ENCODE measurements around the gene MAP2.

GRCh38 chr2:209596262-209596661, 172.4 kb downstream of the MAP2 start:
- TF ChIP-seq EP300 (IDR thresholded peaks at IDR 0.05) (no peak), CTCF (IDR thresholded peaks at IDR 0.05) (no peak), POLR2A (IDR thresholded peaks at IDR 0.05) (no peak)
